Measurements from ENCODE around the gene PRCP.
"Not testable (repeated sequence)": the region's sequence is repeated elsewhere in the genome, so short reads cannot be mapped to it uniquely, and the experiment has no call there.

Gene PRCP

DNA sequence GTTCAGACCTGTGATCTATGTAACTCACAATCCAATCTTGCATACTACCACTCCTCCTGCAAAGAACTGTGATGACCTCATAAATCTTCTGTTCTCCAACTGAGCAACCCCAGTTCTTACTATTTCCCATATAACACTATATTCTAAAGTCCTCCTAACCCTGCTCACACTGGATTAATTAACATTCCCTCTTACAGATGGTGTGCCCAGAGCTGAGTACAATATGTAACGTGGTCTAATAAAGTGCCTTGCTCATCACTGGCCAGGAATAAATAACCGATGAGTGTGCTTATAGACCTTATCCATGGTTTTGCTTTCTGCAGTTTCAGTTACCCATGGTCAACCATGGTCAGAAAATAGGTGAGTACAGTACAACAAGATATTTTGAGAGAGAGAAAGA, 28.6 kb downstream of the PRCP start:
- no peak for DNase-seq (ENCODE audit: low read depth)

DNA sequence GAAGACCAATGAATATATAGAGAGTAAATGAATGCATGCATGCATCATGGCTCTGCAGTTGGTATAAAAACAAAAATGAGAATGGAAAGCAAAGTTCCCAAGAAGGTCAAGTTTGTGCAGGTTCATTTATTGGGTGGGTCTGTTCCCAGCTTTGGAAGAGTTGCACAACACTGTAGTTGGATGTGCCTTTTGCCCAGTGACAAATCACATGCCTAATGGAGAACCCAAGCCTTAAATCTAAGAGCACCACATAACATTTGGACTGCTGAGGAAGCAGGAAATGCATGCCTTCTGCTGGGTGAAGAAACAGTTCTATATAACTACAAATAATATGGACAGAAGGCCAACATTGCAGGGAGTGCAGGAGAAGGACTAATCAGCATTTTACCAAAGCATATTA, 30.6 kb downstream of the PRCP start:
- no peak for DNase-seq (ENCODE audit: low read depth)

DNA sequence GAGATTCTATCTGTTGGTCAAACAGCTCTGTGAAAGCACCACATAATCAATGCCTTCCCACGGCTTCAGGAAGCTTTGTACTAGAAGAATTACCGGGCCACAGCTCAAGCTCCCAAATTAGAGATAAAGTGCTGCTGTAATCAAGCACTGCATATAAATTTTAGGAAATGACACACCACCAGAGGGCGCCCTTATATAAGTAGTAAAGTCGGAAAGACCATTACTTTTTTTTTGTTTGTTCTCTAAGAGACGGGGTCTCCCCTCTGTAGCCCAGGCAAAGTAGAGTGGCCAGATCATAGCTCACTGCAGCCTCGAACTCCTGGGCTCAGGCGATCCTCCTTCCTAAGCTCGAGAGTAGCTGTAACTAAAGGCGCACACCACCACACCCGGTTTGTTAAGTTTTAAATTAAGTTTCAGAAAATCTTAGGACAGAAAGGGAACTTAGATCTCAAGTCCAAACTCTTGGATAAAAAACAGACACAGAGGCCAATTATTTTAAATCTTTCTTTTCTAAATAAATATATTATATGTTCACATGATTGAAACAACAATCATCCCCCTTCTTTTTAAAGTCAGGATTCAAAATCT, 32.6 kb downstream of the PRCP start:
- peak; percentile 16 for DNase-seq (ENCODE audit: low read depth)

DNA sequence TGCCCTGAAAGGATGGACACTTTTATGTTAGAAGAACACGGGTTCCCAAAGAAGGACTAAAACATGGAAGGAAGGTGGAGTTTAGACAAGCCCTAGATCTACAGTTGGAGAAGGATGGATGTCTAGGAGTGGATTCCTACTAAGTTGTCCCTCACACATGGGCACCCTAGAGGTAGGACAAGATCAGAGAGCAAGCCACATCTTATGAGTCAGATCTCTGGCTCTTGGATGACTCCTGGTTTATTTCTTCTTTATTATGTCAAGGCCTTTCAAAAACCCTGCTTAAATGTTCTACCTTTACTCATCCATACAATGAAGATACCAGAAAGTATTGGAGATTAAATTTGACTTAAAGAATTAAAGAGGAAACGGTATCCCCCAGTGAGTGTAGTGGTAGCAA, 34.4 kb downstream of the PRCP start:
- DNase-seq (ENCODE audit: low read depth) = no peak

DNA sequence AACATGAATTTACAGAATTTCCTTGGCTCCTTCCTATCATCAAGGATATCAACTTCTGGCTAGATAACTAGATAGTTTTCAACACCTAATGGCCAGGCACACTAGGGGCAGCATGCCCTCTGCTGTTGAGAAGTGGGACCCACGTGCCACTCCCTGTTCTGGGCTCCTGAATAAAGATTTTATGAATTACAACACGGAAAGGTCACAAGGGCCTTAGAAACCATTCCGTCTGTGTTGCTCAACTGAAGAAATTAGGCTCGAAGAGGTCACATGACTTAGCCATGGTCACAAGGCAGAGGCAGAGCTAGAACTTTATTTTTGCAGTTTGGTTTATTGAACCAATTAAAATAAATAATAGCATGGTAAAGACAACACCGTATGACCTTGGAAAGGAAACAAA, 36.0 kb downstream of the PRCP start:
- DNase-seq (ENCODE audit: low read depth) = no peak

DNA sequence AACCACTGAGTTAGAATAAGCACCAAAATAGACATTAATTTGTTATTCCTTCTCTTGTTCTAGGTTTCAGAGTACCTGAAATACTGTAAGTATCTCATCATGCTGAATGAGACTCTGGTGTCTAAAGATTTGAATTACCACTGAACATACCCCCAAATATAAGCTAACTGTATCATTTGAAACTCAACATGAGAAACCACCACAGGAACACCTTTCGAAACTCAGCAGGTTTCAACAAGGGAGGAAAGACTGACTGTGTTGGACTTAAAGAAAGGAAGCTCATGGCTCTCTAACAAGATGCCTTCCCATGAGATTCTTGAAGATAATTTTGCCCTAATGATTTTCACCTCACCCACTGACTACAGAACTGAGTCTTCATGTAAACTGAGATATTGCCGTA, 37.0 kb downstream of the PRCP start:
- DNase-seq (ENCODE audit: low read depth) = no peak

DNA sequence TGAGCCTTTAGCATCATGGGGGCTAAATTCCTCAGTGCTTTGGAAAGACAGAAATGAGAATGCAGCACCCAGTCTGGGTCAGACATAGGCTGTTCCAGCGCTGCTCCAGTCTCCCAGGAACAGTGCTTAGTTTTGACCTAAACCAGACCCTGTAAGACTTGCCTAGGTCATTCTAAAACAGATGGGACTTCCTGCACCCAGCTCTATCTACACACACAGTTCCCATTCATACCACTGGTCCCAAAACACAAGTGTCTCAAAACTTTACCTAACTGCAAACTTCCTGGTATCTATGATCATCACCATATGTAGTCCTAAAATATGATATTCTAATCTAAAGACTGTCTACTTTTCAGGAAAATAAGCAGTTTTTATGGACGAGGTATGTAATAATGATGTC, 37.9 kb downstream of the PRCP start:
- DNase-seq (ENCODE audit: low read depth) = no peak

DNA sequence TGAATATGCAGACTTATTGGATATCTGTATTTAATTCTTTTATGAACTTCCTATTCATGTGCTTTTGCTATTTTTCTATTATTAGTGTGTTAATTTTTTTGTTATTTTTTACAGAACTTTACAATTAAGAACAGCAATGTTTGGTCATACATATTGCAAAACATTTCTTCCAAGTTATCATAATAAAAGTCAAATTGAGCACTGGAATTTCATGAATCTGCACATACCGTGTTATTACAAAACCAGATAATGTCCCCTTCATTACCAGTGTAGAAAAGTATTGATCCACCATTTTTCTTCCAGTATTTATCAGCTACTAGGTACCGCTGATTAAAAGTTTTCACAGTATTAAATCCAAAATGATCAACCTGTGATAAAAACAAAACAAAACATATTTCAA, 40.5 kb downstream of the PRCP start:
- DNase-seq (ENCODE audit: low read depth) = no peak

DNA sequence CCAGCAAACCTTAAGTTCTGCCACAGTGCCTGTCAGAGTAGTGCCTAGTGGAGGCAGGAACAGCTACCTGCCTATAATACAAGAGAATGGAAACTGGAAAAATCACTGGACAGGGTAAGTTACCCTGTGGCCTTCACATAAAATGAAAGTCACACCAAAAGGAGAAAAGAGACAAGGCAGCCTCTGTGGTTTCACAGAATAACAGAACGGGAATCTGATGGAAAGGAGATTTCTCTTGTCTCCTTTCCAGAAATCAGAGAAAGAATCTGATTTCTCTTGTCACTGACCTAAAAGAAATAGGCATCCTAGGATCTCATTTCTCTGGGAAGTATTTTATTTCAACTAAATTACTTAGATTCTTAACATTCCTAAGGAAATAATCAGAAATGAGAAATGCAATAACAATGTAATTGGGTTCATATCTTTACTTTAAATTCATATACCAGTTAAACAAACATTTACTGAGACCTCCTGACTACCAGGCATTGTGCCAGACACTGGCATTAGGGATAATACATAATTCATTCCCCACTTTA, 41.6 kb downstream of the PRCP start:
- DNase-seq (ENCODE audit: low read depth) = no peak

DNA sequence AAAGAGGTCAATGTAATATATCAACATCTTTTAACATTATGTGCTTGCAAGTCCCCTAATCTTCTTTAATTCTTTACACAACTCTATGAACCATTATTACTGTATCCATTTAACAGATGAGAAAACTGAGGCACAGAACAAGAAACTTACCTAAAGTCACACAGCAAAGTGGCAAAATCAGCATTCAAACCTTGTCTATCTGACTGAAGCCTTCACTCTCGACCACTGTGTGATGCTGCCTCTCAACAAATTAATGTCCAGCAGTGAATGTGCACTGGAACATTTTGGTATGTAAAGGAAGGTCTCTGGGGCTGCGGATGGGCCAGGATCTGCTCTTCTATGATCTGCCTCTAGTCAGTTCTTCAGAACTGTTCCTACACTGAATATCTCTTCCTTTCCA, 42.1 kb downstream of the PRCP start:
- no peak for DNase-seq (ENCODE audit: low read depth)

DNA sequence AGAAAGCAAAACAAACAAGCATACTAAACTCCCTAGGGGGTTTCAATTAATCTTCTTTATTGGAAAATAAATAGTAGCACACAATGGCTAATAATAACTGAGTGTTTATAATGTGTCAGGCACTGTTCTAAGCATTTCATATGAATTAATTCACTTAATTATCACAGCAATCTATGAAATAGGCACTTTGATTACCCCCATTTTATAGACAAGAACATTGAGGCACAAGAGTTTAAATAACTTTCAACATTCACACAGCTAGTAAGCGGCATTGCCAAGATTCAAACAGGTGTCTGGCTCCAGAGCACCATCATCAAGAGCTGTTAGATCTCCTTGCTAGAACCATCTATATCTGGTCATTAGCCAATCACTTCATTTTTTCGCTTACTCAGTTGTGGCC, 43.1 kb downstream of the PRCP start:
- no peak for DNase-seq (ENCODE audit: low read depth)

DNA sequence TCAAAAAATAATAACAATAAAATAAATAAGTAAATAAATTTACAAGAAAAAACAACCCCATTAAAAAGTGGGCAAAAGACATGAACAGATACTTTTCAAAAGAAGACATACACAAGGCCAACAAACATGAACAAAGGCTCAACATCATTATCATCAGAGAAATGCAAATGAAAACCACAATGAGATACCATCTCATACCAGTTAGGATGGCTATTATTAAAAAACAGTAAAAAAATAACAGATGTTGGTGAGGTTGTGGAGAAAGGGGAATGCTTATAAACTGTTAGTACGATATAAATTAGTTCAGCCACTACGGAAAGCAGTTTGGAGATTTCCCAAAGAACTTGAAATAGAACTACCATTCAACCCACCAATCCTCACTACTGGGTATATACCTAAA, 44.6 kb downstream of the PRCP start:
- DNase-seq (ENCODE audit: low read depth) = no peak

DNA sequence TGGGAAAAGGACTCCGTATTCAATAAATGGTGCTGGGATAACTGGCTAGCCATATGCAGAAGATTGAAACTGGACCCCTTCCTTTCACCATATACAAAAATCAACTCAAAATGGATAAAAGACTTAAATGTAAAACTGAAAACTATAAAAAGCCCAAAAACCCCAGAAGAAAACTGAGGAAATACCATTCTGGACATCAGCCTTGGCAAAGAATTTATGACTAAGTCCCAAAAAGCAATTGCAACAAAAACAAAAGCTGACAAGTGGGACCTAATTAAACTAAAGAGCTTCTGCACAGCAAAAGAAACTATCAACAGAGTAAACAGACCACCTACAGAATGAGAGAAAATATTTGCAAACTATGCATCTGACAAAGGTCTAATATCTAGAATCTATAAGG, 45.3 kb downstream of the PRCP start:
- not testable (repeated sequence) for DNase-seq (ENCODE audit: low read depth)

DNA sequence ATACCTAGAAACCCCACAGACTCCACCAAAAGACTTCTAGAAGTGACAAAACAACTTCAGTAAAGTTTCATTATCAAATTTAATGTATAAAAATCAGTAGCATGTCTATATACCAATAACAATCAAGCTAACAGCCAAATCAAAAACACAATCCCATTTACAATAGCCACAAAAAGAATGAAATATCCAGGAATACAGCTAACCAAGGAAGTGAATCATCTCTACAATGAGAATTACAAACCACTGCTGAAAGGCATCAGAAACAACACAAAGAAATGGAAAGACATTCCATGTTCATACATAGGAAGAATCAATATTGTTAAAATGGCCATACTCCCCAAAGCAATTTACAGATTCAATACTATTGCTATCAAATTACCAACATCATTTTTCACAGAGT, 46.0 kb downstream of the PRCP start:
- DNase-seq (ENCODE audit: low read depth) = no peak

DNA sequence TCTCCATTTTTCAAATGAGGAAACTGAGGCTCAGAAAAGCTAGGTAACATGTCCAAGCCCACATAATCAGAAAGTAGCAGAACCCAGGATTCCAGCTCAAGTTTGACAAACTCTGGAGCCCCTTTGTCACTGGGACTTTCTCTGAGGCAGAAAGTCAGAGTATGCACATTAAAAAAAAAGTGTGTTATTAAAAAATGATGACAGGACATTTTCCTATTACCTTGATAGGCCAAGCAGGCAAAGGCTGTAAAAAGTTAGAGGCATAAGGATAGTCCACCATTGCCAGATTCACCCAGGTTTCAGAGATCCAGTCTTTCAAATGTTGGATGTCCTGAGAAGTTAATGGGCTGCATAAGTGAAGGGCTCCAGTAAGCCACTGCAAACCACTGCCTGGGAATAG, 51.4 kb downstream of the PRCP start:
- DNase-seq (ENCODE audit: low read depth) = no peak

DNA sequence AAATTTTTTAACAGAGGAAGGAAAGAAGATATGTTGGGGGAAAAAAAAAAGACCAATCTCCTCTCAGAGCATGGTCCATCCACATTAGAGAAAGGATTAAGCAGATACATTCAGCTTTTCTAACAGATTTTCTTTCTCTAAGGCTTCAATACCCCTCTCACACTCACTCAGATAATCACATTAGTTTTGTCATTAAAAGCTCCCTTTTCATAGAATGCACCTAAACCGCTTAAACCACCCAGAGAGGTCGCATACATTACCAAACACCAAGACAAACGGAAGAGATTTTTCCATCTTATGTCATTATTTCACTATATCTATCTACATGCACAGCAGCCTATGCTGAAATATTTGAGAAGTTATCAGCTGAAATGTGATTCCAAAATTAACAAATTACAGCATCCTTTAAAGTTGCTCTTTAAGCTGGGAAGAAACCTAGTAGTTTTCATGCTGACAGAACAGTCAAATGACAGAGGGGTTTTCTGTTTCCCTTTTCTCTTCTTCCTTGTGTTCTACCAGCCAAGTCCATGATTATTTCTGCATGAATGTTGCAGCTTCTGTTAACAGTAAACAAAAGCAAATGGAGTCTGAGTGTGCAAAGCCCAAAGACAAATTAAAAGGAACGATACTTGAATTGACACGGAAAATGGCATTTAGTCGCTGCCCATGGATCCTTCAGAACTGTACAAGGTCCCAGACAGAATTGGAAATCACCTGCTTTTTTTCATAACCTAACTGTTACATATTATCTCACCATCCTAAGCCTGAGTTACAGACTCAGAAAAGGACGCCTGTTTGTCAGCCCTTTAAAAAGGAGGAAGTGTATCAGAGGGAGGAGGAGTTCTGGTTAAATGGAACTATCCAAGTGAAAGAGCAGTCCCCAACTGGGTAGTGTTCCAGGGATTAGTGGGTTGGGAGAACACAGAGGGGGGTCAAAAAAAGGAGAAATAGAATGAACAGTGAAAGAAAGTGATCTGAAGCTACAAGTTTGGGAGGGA, 54.6 kb downstream of the PRCP start:
- no peak for DNase-seq (ENCODE audit: low read depth)

DNA sequence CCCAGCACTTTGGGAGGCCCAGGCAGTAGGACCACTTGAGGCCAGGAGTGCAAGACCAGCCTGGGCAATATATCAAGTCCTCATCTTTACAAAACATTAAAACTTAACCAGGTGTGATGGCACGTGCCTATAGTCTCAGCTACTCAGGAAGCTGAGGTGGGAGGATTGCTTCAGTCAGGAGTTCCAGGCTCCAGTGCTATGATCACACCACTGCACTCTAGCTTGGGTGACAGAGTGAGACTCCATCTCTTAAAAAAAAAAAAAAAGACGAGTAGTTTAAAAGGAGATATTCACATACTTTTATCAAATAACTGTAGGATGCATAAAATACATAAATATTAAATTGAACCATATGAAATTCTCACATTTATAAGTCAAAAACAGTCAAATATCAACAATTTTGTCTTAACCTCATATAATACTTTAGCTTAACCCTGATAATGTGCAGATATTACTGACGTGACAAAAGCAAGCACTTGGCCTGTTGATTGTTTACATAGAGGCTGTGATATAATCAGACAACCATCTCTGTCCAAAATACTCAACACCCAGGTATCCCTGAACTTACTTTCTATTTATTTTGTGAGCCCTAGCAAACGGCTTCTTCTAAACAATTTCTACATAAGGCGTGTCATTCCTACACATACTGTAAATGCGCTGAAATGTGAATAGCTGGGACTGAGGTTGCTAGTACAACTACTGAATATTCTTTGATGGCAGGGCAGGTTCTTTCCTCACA, 57.0 kb downstream of the PRCP start:
- no peak for DNase-seq (ENCODE audit: low read depth)

DNA sequence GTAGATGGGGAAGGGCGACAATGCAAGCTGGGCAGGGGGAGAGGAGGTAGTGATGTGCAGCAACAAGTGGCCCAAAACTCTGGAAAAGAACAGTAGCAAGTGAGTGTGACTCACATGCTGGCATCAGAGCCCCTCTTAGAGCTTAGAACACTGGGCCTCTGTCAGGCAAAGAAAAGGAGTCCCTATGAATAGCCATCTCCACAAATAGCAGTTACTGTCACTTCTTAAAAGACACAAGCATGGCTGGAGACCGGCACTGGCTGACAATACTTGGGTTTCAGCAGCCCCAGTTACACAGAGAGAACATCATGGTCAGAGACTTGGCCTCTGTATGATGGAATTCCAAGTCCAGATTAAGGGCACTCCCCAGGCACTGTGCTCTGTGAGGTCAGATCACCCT, 58.2 kb downstream of the PRCP start:
- no peak for DNase-seq (ENCODE audit: low read depth)

DNA sequence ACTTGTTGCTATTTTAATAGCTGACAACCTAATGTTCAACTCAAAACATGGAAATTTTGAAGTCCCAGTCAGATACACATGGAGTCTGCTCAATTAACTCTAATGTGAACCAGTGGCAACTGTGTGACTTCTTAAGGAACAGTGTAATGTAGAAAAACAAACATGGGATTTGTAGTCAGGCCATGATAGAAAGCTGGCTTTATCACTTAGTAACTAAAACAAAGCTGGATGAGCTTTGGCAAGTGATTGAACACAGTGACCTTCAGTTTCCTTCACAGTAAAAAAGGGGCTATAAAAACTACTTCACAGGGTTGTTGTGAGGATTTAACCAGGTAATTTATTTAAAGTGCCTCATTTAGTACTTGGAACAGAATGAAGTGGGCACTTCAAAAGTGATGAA, 62.6 kb downstream of the PRCP start:
- DNase-seq (ENCODE audit: low read depth) = no peak

DNA sequence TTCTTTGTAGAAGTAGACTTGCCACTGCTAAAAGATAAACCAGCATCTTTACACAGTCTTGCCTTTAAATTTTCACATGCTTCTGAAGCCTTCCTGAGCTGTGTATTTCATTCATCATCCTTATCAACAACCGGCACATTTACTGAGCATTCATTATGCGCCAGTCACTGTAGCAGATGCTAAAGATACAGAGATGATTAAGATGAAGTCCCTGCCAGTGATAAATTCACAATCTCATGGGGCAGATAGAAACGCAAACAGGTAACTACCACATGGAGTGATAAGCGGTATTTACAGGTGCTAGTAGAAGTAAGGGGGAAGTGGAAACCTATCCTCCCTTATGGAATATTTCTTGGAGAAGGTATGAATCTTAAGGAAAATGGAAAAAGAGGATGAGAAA, 67.2 kb downstream of the PRCP start:
- no peak for DNase-seq (ENCODE audit: low read depth)

DNA sequence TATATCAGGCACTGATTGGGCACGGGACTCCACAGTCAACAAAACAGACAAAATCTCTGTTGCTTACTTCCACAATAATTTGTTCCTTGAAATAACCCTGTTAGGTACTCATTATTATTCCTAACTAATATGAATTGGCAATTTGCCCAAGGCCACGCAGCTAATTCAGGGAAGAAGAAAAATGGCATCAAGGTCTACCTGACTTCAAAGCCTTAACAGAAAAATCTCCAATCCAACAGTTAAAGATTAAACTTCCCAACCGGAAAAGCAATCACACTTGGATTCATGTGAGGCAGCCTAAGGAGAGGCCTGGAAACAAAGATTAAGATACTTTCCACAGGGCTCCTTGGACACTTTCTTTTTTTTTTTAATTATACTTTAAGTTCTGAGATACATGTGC, 68.9 kb downstream of the PRCP start:
- DNase-seq (ENCODE audit: low read depth) = no peak

DNA sequence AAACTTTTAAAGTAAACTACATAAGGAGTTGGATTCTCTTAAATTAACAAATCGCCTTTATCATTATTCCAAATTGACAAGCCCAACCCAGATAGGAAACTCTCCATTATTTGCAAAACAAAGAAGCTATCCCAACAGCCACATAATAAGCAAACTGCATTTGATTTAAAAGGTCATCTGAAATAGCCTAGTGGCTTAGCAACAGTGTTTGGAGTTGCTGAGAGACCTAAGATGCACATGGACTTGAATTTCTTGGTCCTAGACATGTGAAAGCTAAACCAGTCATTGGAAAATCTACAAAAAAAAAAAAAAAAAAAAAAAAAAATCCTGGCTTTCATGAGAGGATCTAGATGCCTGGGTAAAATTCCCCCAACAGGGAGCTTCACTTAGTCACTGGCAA, 69.5 kb downstream of the PRCP start:
- DNase-seq (ENCODE audit: low read depth) = no peak

DNA sequence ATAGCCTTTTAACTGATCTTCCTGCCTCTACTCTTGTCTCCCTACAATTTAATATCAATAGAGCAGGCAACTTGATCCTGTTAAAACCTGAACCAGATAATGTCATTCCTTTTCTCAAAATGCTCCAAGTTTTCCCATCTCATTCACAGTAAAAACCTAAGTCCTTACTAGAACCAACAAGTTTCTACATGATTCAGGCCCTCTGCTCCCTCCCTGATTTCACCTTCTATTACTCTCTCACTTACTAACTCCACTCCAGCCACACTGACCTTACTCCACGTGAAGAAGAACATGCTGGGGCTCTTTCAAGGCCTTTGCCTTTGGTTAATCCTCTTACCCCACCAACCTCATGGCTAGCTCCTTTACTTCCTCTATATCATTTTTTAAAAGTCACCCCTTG, 71.1 kb downstream of the PRCP start:
- DNase-seq (ENCODE audit: low read depth) = no peak

Measured in stimulated activated CD8-positive, alpha-beta memory T cell treated with anti-CD3 and anti-CD28 coated beads, Interleukin-12 subunit alpha, Interleukin-12 subunit beta, amount 100 ng/mL, for 4 hours (primary cell).